ENCODE data around the gene ZNF184.

ZNF184 gene

GRCh38 chr6:27472617-27473400, at the start of gene ZNF184:
Gene ZNF184, minus strand, starts transcription at chr6:27473105. Its CDS starts 811 bp downstream, at chr6:27472294.
- DNase-seq = peak; percentile 94 to 99

- peak; percentile 65 to 81 for DNase-seq
Observed at GRCh38 chr6:27518881-27519795, 46.2 kb upstream of the ZNF184 start.

GRCh38 chr6:27517928-27518787, 45.3 kb upstream of the ZNF184 start:
- DNase-seq = peak; percentile 13 to 15

GRCh38 chr6:27517238-27517637, 44.3 kb upstream of the ZNF184 start:
- DNase-seq = no peak

GRCh38 chr6:27514906-27515495, 42.1 kb upstream of the ZNF184 start:
- DNase-seq = no peak

GRCh38 chr6:27512525-27512924, 39.6 kb upstream of the ZNF184 start:
- no peak for DNase-seq

- DNase-seq = no peak
Observed at GRCh38 chr6:27507041-27507956, 34.4 kb upstream of the ZNF184 start.

- peak; percentile 41 to 65 for DNase-seq
Observed at GRCh38 chr6:27505209-27506027, 32.5 kb upstream of the ZNF184 start.

GRCh38 chr6:27503436-27504030, 30.6 kb upstream of the ZNF184 start:
- DNase-seq = peak; percentile 57 to 64

- DNase-seq = peak; percentile 74 to 85
Observed at GRCh38 chr6:27502508-27503435, 29.9 kb upstream of the ZNF184 start.

GRCh38 chr6:27501187-27501586, 28.3 kb upstream of the ZNF184 start:
- no peak for DNase-seq

GRCh38 chr6:27500177-27500576, 27.3 kb upstream of the ZNF184 start:
- DNase-seq = no peak

- DNase-seq = no peak
Observed at GRCh38 chr6:27495386-27496135, 22.7 kb upstream of the ZNF184 start.

GRCh38 chr6:27494987-27495385, 22.1 kb upstream of the ZNF184 start:
- DNase-seq = no peak

GRCh38 chr6:27494103-27494502, 21.2 kb upstream of the ZNF184 start:
- DNase-seq = no peak

GRCh38 chr6:27492631-27493190, 19.8 kb upstream of the ZNF184 start:
- peak in 1 of 2 experiments; percentile 20 for DNase-seq
